ENCODE data around the gene CDKN2B-AS1.

The CDKN2B-AS1 gene

GRCh38 chr9:21982861-21983560 lies 11.6 kb upstream of the CDKN2B-AS1 start:
- no peak for TF ChIP-seq CTCF (IDR thresholded peaks at IDR 0.05)
- no peak for TF ChIP-seq ZFX (IDR thresholded peaks at IDR 0.05; ENCODE audit: borderline replicate concordance)
- H3K27ac ChIP-seq = no peak overlapping the region

GRCh38 chr9:21983561-21983935 lies 11.0 kb upstream of the CDKN2B-AS1 start:
- no peak overlapping the region for H3K27ac ChIP-seq

GRCh38 chr9:21984101-21984500 lies 10.5 kb upstream of the CDKN2B-AS1 start:
- no peak for TF ChIP-seq CTCF (IDR thresholded peaks at IDR 0.05)
- TF ChIP-seq ZFX (IDR thresholded peaks at IDR 0.05; ENCODE audit: borderline replicate concordance) = no peak
- no peak overlapping the region for H3K27ac ChIP-seq

More at GRCh38 chr9:21983561-21983935, 11.0 kb upstream of the CDKN2B-AS1 start:
- TF ChIP-seq ZFX (IDR thresholded peaks at IDR 0.05; ENCODE audit: borderline replicate concordance) (no peak), CTCF (IDR thresholded peaks at IDR 0.05) (no peak)

GRCh38 chr9:21985964-21986667 lies 8.5 kb upstream of the CDKN2B-AS1 start:
- no peak overlapping the region for H3K27ac ChIP-seq
- TF ChIP-seq ZFX (IDR thresholded peaks at IDR 0.05; ENCODE audit: borderline replicate concordance) (no peak), CTCF (IDR thresholded peaks at IDR 0.05) (no peak)

- H3K27ac ChIP-seq = no peak overlapping the region
- TF ChIP-seq ZFX (IDR thresholded peaks at IDR 0.05; ENCODE audit: borderline replicate concordance) = no peak
- no peak for TF ChIP-seq CTCF (IDR thresholded peaks at IDR 0.05)
Measured at GRCh38 chr9:21988056-21988990, 6.3 kb upstream of the CDKN2B-AS1 start.

- no peak for TF ChIP-seq ZFX (IDR thresholded peaks at IDR 0.05; ENCODE audit: borderline replicate concordance)
- no peak for TF ChIP-seq CTCF (IDR thresholded peaks at IDR 0.05)
- H3K27ac ChIP-seq = no peak overlapping the region
Measured at GRCh38 chr9:21989440-21990189, 5.0 kb upstream of the CDKN2B-AS1 start.
